AG20443 (cell line): ENCODE data around the gene MARS1.

Source experiments
- DNase-seq: peaks from one replicate; pipeline ENCODE4 v3.0.0; 2012; ENCODE audit warnings: low spot score, mixed read lengths

The MARS1 gene

DNA sequence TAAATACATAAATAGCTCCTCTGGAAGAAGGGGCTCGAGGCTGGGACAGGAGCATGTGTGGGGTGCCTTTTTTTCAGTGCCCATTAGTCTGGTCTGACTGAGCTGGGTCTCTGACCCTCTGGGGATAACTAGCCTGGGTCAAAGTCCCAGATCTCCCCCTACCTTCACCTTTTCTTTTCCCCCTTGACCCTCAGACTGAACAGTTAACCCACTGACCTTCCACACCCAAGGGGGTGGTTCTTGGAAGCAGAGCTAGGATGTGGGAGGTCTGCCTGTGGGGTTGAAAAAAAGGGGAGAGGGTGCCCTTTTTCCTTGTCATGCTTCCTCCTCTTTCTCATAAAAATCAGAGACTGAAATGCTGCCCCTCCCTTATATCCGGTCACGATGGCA is 29.2 kb upstream of the MARS1 start:
- DNase-seq = no peak

DNA sequence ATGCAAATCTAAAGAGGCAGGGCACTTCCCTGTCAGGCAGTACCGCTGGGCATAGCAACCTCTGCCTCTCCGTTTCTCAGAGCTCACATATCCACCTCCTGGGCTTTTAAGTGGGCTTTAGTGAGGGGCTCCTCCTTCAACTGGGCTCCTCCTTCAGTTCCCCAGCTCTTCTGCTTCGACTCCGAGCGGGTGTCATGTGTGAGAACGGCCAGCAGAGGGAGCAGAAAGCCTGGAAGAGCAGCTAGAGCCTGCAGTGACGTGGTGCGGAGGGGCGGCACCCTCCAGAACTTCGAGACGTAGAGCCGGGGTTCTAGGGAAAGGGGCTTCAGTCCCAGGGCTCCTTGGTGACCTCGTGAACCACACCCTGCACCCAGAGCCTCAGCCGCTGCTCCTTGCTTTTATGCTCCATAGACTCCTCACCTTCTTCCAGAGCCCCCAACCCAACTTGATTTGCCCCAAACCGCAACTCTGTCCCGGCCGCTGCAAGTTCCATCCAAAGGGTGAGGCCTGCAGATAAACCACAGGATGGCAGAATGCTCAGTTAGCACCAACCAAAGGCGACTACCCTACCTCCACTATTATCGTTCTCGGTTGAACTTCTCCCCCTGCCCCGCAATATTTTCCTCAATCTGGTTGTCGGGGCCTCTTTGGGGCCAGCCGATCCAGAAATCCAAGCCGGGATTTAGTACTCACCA is 28.7 kb upstream of the MARS1 start:
- DNase-seq = peak; percentile 89

- peak; percentile 70 for DNase-seq
These were observed 28.0 kb upstream of the MARS1 start, which contains the start of gene GLI1 for GRCh38 chr12:57459750-57460467. Gene GLI1 (plus strand): TSS chr12:57459785. CDS start chr12:57463692, 3,907 bp downstream.

- no peak for DNase-seq
These were observed 27.4 kb upstream of the MARS1 start for GRCh38 chr12:57460468-57460784.

DNA sequence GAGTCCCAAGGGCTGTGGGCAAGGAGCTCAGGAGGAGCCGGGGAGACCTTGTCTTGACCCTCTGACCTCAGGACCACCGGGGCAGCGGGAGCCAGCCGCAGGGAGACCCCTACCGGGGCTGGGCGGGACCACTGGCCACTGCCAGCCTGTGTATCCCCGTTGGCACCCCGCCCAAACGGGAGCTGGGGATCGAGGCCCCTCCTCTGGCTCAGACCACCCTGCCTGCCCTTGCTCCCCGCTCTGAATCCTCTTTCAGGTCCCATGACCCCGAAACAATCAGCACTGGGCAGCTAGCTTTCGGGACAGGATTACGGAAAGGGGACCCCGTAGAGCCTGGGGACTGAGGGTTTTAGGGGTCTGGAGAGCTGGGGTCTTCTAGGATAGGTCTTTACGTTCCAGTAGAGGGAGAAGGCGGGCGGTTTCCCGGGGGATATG is 27.0 kb upstream of the MARS1 start:
- DNase-seq = no peak

- DNase-seq = peak; percentile 72
These were observed 26.5 kb upstream of the MARS1 start for GRCh38 chr12:57461276-57461916.

DNA sequence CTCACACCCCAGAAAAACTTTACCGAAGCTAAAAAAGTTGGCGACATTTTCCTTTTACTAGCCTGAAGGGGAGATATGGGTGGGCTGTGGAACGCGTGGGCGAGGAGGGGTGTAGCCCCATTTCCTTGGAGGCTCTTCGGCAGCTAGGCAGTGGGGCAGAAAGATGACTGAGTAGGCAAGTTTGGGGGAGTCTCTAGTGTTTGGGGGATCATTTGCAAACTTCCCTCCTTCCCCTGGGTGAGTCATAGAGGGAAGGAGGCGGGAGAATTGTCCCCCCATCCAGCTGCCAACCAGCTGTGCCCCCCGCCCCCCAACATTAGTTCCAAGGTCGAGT is 26.0 kb upstream of the MARS1 start:
- no peak for DNase-seq

- DNase-seq = peak; percentile 92
These were observed 25.5 kb upstream of the MARS1 start for GRCh38 chr12:57462251-57462911.

DNA sequence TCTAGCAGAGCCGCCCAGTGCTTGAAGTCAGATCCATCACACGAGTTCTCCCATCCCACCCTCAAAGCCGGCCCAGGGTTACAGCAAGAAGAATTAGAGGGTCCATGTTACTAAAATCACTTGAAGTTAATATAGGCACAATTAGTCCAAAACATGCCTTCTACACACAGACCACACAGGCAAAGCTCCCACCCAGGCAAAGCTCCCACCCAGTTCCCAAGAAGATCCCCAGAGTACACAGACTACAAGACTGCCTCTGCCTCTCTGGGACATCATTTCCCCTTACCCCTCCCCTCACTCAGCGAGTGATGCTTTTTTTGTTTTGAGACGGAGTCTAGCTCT is 25.0 kb upstream of the MARS1 start:
- DNase-seq = no peak

GRCh38 chr12:57464569-57464968 is 23.3 kb upstream of the MARS1 start:
- no peak for DNase-seq

- DNase-seq = no peak
These were observed 22.7 kb upstream of the MARS1 start for GRCh38 chr12:57465030-57465746.

GRCh38 chr12:57465747-57466505 is 21.9 kb upstream of the MARS1 start:
- no peak for DNase-seq

DNA sequence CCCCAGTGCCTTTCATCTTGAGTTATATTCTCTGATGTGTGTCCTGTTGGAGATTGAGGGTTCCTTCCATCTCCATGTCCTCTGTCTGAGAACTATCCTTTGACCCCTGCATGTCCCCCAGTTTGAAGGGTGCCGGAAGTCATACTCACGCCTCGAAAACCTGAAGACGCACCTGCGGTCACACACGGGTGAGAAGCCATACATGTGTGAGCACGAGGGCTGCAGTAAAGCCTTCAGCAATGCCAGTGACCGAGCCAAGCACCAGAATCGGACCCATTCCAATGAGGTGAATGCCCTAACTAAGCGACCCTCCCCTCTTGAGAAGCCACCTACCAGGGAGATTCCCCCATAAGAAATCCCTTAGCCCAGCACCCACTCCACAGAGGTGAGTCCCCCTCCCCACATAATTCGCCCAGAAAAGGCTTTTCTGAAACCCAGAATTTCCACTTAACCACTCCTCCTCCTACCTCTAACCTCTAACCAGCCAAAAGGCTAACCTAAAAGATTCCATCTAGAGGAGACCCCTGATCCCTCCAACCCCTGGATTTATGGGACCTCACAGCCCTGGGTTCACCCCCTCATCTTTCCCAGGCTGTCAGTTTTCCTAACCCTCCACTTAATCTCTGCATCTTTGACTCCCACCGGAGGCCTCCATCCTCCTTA is 20.5 kb upstream of the MARS1 start:
- DNase-seq = no peak

GRCh38 chr12:57467915-57468314 is 20.0 kb upstream of the MARS1 start:
- DNase-seq = no peak

DNA sequence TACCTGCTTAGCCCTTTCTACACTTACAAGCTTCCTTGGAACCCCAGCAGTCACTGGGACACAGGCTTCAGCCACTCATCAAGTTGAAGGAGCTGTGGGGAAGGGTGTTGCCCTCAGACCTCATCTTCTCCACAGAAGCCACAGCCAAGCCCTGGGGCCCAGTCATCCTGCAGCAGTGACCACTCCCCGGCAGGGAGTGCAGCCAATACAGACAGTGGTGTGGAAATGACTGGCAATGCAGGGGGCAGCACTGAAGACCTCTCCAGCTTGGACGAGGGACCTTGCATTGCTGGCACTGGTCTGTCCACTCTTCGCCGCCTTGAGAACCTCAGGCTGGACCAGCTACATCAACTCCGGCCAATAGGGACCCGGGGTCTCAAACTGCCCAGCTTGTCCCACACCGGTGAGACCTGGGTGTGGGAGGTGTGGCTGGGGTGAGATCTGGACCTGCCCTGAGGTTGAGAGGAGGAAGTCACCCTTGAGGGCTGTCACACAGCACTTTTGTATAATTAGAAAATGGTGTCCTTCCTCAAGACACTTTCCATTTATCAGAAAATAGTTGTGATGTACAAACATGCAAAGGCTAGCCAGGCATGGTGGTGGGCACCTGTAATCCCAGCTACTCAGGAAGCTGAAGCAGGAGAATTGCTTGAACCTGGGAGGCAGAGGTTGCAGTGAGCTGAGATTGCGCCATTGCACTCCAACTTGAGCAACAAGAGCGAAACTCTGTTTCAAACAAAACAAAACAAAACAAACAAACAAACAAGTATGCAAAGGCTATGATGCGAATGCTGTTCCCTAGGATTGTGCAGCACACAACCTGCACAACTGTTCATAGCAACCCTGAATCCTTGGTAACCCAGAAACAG is 18.3 kb upstream of the MARS1 start:
- no peak for DNase-seq

DNA sequence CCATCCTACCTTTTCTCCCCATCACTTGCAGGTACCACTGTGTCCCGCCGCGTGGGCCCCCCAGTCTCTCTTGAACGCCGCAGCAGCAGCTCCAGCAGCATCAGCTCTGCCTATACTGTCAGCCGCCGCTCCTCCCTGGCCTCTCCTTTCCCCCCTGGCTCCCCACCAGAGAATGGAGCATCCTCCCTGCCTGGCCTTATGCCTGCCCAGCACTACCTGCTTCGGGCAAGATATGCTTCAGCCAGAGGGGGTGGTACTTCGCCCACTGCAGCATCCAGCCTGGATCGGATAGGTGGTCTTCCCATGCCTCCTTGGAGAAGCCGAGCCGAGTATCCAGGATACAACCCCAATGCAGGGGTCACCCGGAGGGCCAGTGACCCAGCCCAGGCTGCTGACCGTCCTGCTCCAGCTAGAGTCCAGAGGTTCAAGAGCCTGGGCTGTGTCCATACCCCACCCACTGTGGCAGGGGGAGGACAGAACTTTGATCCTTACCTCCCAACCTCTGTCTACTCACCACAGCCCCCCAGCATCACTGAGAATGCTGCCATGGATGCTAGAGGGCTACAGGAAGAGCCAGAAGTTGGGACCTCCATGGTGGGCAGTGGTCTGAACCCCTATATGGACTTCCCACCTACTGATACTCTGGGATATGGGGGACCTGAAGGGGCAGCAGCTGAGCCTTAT is 17.4 kb upstream of the MARS1 start:
- no peak for DNase-seq

DNA sequence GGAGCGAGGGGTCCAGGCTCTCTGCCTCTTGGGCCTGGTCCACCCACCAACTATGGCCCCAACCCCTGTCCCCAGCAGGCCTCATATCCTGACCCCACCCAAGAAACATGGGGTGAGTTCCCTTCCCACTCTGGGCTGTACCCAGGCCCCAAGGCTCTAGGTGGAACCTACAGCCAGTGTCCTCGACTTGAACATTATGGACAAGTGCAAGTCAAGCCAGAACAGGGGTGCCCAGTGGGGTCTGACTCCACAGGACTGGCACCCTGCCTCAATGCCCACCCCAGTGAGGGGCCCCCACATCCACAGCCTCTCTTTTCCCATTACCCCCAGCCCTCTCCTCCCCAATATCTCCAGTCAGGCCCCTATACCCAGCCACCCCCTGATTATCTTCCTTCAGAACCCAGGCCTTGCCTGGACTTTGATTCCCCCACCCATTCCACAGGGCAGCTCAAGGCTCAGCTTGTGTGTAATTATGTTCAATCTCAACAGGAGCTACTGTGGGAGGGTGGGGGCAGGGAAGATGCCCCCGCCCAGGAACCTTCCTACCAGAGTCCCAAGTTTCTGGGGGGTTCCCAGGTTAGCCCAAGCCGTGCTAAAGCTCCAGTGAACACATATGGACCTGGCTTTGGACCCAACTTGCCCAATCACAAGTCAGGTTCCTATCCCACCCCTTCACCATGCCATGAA is 16.8 kb upstream of the MARS1 start:
- DNase-seq = no peak

GRCh38 chr12:57471661-57472060 is 16.2 kb upstream of the MARS1 start:
- DNase-seq = no peak

GRCh38 chr12:57472391-57472790 is 15.5 kb upstream of the MARS1 start:
- no peak for DNase-seq
